Central memory CD8-positive, alpha-beta T cell (primary cell): Measurements from ENCODE around the gene BCL6B.
A peak's percentile ranks its signal among the peaks of the same experiment; 100 is the strongest.

Source experiments
- ATAC-seq: fragments of 150-1000 bp; cut with Tn5 transposase; replicated peaks from 2 replicates; pipeline ENCODE4 v1.10.0; 2022; ENCODE audit warnings: mild to moderate bottlenecking, moderate FRiP score, moderate number of reproducible peaks; ENCODE audit not compliant: poor library complexity, severe bottlenecking; ENCODE audit errors: extremely low read depth
- DNase-seq, 2 donors: peaks; one replicate each; pipeline ENCODE4 v3.0.0; 2021; ENCODE audit warnings: low spot score in 2 of 2
- H3K27ac Mint-ChIP-seq: one replicate; pipeline ENCODE4 v1.8.0; 2022; ENCODE audit warnings: low read depth, mild to moderate bottlenecking, moderate library complexity, mixed read lengths
- H3K27me3 Mint-ChIP-seq: one replicate; pipeline ENCODE4 v1.8.0; 2022; ENCODE audit warnings: mixed read lengths
- H3K36me3 Mint-ChIP-seq: one replicate; pipeline ENCODE4 v1.8.0; 2022; ENCODE audit warnings: mild to moderate bottlenecking, moderate library complexity, mixed read lengths; ENCODE audit not compliant: insufficient read depth
- H3K4me1 Mint-ChIP-seq: one replicate; pipeline ENCODE4 v1.8.0; 2022; ENCODE audit warnings: mixed read lengths
- H3K4me3 Mint-ChIP-seq: one replicate; pipeline ENCODE4 v1.8.0; 2022; ENCODE audit warnings: mild to moderate bottlenecking, moderate library complexity, mixed read lengths
- H3K9me3 Mint-ChIP-seq: one replicate; pipeline ENCODE4 v1.8.0; 2022; ENCODE audit warnings: mixed read lengths

The BCL6B gene

GRCh38 chr17:6998855-6999508 lies 23.9 kb upstream of the BCL6B start:
- ATAC-seq, result no peak
- Mint-ChIP-seq H3K9me3 (no peaks in the 10 kb centered on the region), H3K4me3 (no peak overlapping the region), H3K36me3 (peaks cover 24% of the 10 kb centered on the region), H3K27me3 (no peaks in the 10 kb centered on the region), H3K27ac (no peak overlapping the region), H3K4me1 (peaks cover 24% of the 10 kb centered on the region)
- no peak for DNase-seq

GRCh38 chr17:7001318-7001961 lies 21.4 kb upstream of the BCL6B start:
- H3K27me3 Mint-ChIP-seq, result no peaks in the 10 kb centered on the region
- peaks cover 36% of the 10 kb centered on the region for H3K4me1 Mint-ChIP-seq
- H3K9me3 Mint-ChIP-seq, result no peaks in the 10 kb centered on the region
- H3K36me3 Mint-ChIP-seq, result peaks cover 31% of the 10 kb centered on the region
- ATAC-seq, result no peak
- peak overlapping the region; percentile 42 for H3K27ac Mint-ChIP-seq
- DNase-seq, result no peak
- no peak overlapping the region for H3K4me3 Mint-ChIP-seq

GRCh38 chr17:7002288-7003047 lies 20.4 kb upstream of the BCL6B start:
- Mint-ChIP-seq H3K4me1 (peaks cover 46% of the 10 kb centered on the region), H3K27ac (peak overlapping the region; percentile 42), H3K9me3 (no peaks in the 10 kb centered on the region), H3K27me3 (no peaks in the 10 kb centered on the region), H3K4me3 (no peak overlapping the region), H3K36me3 (peaks cover 35% of the 10 kb centered on the region)
- ATAC-seq (no peak), DNase-seq (no peak)

- ATAC-seq, result no peak
- H3K4me1 Mint-ChIP-seq, result peaks cover 47% of the 10 kb centered on the region
- no peaks in the 10 kb centered on the region for H3K27me3 Mint-ChIP-seq
- no peak overlapping the region for H3K27ac Mint-ChIP-seq
- no peak for DNase-seq
- no peaks in the 10 kb centered on the region for H3K9me3 Mint-ChIP-seq
- H3K4me3 Mint-ChIP-seq, result no peak overlapping the region
- peaks cover 34% of the 10 kb centered on the region for H3K36me3 Mint-ChIP-seq
Measured at GRCh38 chr17:7003745-7004144, 19.1 kb upstream of the BCL6B start.

- peaks cover 29% of the 10 kb centered on the region for H3K36me3 Mint-ChIP-seq
- no peak overlapping the region for H3K27ac Mint-ChIP-seq
- peak in 1 of 2 donors; percentile 47 for DNase-seq
Measured at GRCh38 chr17:7004398-7005253, 18.2 kb upstream of the BCL6B start.

GRCh38 chr17:7005716-7006115 lies 17.1 kb upstream of the BCL6B start:
- H3K36me3 Mint-ChIP-seq, result peaks cover 25% of the 10 kb centered on the region
- H3K9me3 Mint-ChIP-seq, result no peaks in the 10 kb centered on the region
- H3K4me1 Mint-ChIP-seq, result peaks cover 51% of the 10 kb centered on the region
- no peak overlapping the region for H3K27ac Mint-ChIP-seq
- ATAC-seq (no peak), DNase-seq (no peak)
- H3K4me3 Mint-ChIP-seq, result no peak overlapping the region
- H3K27me3 Mint-ChIP-seq, result no peaks in the 10 kb centered on the region

More at GRCh38 chr17:7004398-7005253, 18.2 kb upstream of the BCL6B start:
- H3K27me3 Mint-ChIP-seq, result no peaks in the 10 kb centered on the region
- peaks cover 46% of the 10 kb centered on the region for H3K4me1 Mint-ChIP-seq
- H3K9me3 Mint-ChIP-seq, result no peaks in the 10 kb centered on the region
- H3K4me3 Mint-ChIP-seq, result no peak overlapping the region
- ATAC-seq, result peak; percentile 95

- Mint-ChIP-seq H3K27me3 (no peaks in the 10 kb centered on the region), H3K27ac (peak overlapping the region; percentile 38), H3K36me3 (peaks cover 22% of the 10 kb centered on the region), H3K9me3 (no peaks in the 10 kb centered on the region), H3K4me1 (peaks cover 52% of the 10 kb centered on the region), H3K4me3 (no peak overlapping the region)
- ATAC-seq (no peak), DNase-seq (no peak)
Measured at GRCh38 chr17:7007143-7007542, 15.7 kb upstream of the BCL6B start.

GRCh38 chr17:7010523-7010922 lies 12.3 kb upstream of the BCL6B start:
- H3K4me1 Mint-ChIP-seq, result peaks cover 67% of the 10 kb centered on the region
- no peak overlapping the region for H3K27ac Mint-ChIP-seq

GRCh38 chr17:7011415-7011814 lies 11.4 kb upstream of the BCL6B start:
- ATAC-seq (no peak), DNase-seq (no peak)
- H3K36me3 Mint-ChIP-seq, result peaks cover 35% of the 10 kb centered on the region
- H3K9me3 Mint-ChIP-seq, result no peaks in the 10 kb centered on the region
- H3K27ac Mint-ChIP-seq, result peak overlapping the region; percentile 98
- H3K4me1 Mint-ChIP-seq, result peaks cover 73% of the 10 kb centered on the region
- H3K4me3 Mint-ChIP-seq, result peak overlapping the region; percentile 88
- H3K27me3 Mint-ChIP-seq, result no peaks in the 10 kb centered on the region

More at GRCh38 chr17:7010523-7010922, 12.3 kb upstream of the BCL6B start:
- ATAC-seq, result no peak
- no peaks in the 10 kb centered on the region for H3K9me3 Mint-ChIP-seq
- no peaks in the 10 kb centered on the region for H3K27me3 Mint-ChIP-seq
- DNase-seq, result no peak
- H3K4me3 Mint-ChIP-seq, result peak overlapping the region; percentile 88
- H3K36me3 Mint-ChIP-seq, result peaks cover 35% of the 10 kb centered on the region

GRCh38 chr17:7011942-7012254 lies 11.0 kb upstream of the BCL6B start:
- ATAC-seq (no peak), DNase-seq (no peak)
- Mint-ChIP-seq H3K4me1 (peaks cover 72% of the 10 kb centered on the region), H3K27ac (peak overlapping the region; percentile 98), H3K27me3 (no peaks in the 10 kb centered on the region), H3K36me3 (peaks cover 34% of the 10 kb centered on the region), H3K9me3 (no peaks in the 10 kb centered on the region), H3K4me3 (peak overlapping the region; percentile 88)

- H3K4me3 Mint-ChIP-seq, result peak overlapping the region; percentile 88
- peak overlapping the region; percentile 98 for H3K27ac Mint-ChIP-seq
- ATAC-seq (peak; percentile 83), DNase-seq (peak; percentile 93 to 97)
- no peaks in the 10 kb centered on the region for H3K9me3 Mint-ChIP-seq
- no peaks in the 10 kb centered on the region for H3K27me3 Mint-ChIP-seq
- peaks cover 35% of the 10 kb centered on the region for H3K36me3 Mint-ChIP-seq
- H3K4me1 Mint-ChIP-seq, result peaks cover 86% of the 10 kb centered on the region
Measured at GRCh38 chr17:7014261-7014994, 8.4 kb upstream of the BCL6B start.
